GM12878 (cell line): ENCODE results near the gene SPPL2B.

Experiments used
- EP300 ChIP-seq, 2 experiments: fragments of 150-350 bp in 1 of 2; IDR thresholded peaks; 2 replicates each; pipeline ENCODE4 v1.6.1; 2011 to 2012; ENCODE audit warnings: low read depth in 2 of 2, low read length in 2 of 2, borderline replicate concordance in 1 of 2, improper control_type of control experiment in 1 of 2, inconsistent platforms in 1 of 2; ENCODE audit not compliant: control insufficient read depth in 1 of 2
- EZH2 ChIP-seq: IDR thresholded peaks from 2 replicates; pipeline ENCODE4 v1.6.1; 2012; ENCODE audit warnings: low read depth, mild to moderate bottlenecking, control low read depth, inconsistent platforms, low read length, borderline replicate concordance; ENCODE audit not compliant: control insufficient read depth
- POLR2A ChIP-seq: IDR thresholded peaks from 2 replicates; pipeline ENCODE4 v1.6.1; 2011; ENCODE audit warnings: low read depth, mild to moderate bottlenecking, low read length
- POLR2AphosphoS2 ChIP-seq: IDR thresholded peaks from 2 replicates; pipeline ENCODE4 v1.6.1; 2011; ENCODE audit warnings: low read depth, mild to moderate bottlenecking, low read length, improper control_type of control experiment, moderate library complexity
- RAD21 ChIP-seq: IDR thresholded peaks from 2 replicates; pipeline ENCODE4 v1.6.1; 2011; ENCODE audit warnings: mild to moderate bottlenecking, low read depth, low read length, moderate library complexity; ENCODE audit not compliant: insufficient read depth
- SMC3 ChIP-seq: IDR thresholded peaks from 2 replicates; pipeline ENCODE4 v1.6.1; 2011; ENCODE audit warnings: low read length, improper control_type of control experiment, borderline replicate concordance
- SPI1 ChIP-seq: IDR thresholded peaks from 2 replicates; pipeline ENCODE4 v1.6.1; 2011; ENCODE audit warnings: low read depth, mild to moderate bottlenecking, low read length, moderate library complexity, borderline replicate concordance; ENCODE audit not compliant: insufficient read depth
- TCF7 ChIP-seq: IDR thresholded peaks from 2 replicates; pipeline ENCODE4 v1.6.1; 2014; ENCODE audit warnings: antibody characterized with exemption, borderline replicate concordance
- TF ChIP-seq, protein P1 (sequence below), 3 experiments: IDR thresholded peaks in 2 of 3; conservative IDR thresholded peaks in 1 of 3; 2 replicates each; pipeline ENCODE4 v1.5.1; 2011; ENCODE audit warnings: low read depth in 3 of 3, low read length in 3 of 3, mild to moderate bottlenecking in 3 of 3, control low read depth in 2 of 3, moderate library complexity in 2 of 3, inconsistent platforms in 1 of 3, mixed read lengths in 1 of 3; ENCODE audit not compliant: control insufficient read depth in 2 of 3, insufficient read depth in 1 of 3; ENCODE audit errors: extremely low read depth in 1 of 3
- TF ChIP-seq, protein P2 (sequence below): fragments of 450-650 bp; IDR thresholded peaks from 2 replicates; pipeline ENCODE4 v1.6.1; 2017; ENCODE audit warnings: mild to moderate bottlenecking, moderate library complexity

DNA sequence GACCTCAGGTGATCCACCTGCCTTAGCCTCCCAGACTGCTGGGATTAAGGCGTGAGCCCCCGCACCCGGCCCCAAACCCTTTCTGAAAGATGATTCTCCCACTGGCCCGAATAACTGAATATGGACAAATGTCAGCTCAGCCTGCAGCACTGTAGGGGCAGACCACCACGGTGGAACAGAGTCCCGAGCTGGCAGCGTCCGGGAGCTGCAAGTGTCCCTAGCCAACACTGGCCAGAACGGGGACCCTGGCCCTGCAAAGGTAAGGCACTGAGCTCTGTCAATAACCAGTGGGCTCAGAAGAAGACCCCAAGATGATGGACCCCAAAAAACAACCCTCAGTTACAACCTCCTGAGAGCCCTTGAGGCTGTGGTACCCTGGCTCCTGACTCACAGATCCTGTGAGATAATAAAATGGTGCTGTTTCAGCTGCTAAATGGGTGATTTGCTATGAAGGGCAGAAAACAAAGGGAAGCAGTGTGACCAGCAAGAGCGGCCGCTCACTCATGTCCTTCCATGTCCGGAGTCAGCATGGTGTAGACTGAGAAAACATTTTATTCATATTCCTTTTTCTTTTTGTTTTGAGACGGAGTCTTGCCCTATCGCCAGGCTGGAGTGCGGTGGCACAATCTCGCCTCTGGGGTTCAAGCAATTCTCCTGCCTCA, 1.7 kb upstream of the SPPL2B start:
- TF ChIP-seq, protein P1, sequence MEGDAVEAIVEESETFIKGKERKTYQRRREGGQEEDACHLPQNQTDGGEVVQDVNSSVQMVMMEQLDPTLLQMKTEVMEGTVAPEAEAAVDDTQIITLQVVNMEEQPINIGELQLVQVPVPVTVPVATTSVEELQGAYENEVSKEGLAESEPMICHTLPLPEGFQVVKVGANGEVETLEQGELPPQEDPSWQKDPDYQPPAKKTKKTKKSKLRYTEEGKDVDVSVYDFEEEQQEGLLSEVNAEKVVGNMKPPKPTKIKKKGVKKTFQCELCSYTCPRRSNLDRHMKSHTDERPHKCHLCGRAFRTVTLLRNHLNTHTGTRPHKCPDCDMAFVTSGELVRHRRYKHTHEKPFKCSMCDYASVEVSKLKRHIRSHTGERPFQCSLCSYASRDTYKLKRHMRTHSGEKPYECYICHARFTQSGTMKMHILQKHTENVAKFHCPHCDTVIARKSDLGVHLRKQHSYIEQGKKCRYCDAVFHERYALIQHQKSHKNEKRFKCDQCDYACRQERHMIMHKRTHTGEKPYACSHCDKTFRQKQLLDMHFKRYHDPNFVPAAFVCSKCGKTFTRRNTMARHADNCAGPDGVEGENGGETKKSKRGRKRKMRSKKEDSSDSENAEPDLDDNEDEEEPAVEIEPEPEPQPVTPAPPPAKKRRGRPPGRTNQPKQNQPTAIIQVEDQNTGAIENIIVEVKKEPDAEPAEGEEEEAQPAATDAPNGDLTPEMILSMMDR (IDR thresholded peaks at IDR 0.05 in 2 of 3, conservative IDR thresholded peaks at IDR 0.05 in 1 of 3; ENCODE audit: control insufficient read depth in 2 of 3, extremely low read depth in 1 of 3, insufficient read depth in 1 of 3, low read depth in 3 of 3, low read length in 3 of 3): no peak
- TF ChIP-seq POLR2AphosphoS2: no peak
- TF ChIP-seq RAD21: no peak
- TF ChIP-seq TCF7: no peak
- TF ChIP-seq EZH2: no peak
- no peak for TF ChIP-seq EP300 (IDR thresholded peaks at IDR 0.05; ENCODE audit: borderline replicate concordance in 1 of 2, control insufficient read depth in 1 of 2, low read depth in 2 of 2, low read length in 2 of 2)
- TF ChIP-seq, protein P2, sequence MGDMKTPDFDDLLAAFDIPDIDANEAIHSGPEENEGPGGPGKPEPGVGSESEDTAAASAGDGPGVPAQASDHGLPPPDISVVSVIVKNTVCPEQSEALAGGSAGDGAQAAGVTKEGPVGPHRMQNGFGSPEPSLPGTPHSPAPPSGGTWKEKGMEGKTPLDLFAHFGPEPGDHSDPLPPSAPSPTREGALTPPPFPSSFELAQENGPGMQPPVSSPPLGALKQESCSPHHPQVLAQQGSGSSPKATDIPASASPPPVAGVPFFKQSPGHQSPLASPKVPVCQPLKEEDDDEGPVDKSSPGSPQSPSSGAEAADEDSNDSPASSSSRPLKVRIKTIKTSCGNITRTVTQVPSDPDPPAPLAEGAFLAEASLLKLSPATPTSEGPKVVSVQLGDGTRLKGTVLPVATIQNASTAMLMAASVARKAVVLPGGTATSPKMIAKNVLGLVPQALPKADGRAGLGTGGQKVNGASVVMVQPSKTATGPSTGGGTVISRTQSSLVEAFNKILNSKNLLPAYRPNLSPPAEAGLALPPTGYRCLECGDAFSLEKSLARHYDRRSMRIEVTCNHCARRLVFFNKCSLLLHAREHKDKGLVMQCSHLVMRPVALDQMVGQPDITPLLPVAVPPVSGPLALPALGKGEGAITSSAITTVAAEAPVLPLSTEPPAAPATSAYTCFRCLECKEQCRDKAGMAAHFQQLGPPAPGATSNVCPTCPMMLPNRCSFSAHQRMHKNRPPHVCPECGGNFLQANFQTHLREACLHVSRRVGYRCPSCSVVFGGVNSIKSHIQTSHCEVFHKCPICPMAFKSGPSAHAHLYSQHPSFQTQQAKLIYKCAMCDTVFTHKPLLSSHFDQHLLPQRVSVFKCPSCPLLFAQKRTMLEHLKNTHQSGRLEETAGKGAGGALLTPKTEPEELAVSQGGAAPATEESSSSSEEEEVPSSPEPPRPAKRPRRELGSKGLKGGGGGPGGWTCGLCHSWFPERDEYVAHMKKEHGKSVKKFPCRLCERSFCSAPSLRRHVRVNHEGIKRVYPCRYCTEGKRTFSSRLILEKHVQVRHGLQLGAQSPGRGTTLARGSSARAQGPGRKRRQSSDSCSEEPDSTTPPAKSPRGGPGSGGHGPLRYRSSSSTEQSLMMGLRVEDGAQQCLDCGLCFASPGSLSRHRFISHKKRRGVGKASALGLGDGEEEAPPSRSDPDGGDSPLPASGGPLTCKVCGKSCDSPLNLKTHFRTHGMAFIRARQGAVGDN: no peak
- no peak for TF ChIP-seq SMC3
- TF ChIP-seq SPI1: no peak
- TF ChIP-seq POLR2A: no peak
